Measurements from ENCODE around the gene TMCC1. TPM values are rescaled to one million over a fixed set of nuclear protein-coding genes. Genes with fewer than 3 reads are reported as not detected.

Gene TMCC1
- total and polyA plus RNA-seq, 10 of the 15 experiments (the other 5 are each of a cell fraction or from before 2014, with no cell fraction given) = 2.3 to 21.1 (median 8.4) TPM

GRCh38 chr3:129893581-129894070 lies at the start of gene TMCC1 (continued):
- TF ChIP-seq ZNF687 (IDR thresholded peaks at IDR 0.05) (no peak), YBX1 (IDR thresholded peaks at IDR 0.05) (no peak), POU2F2 (IDR thresholded peaks at IDR 0.05; ENCODE audit: borderline replicate concordance, low read depth, low read length) (peak; percentile 47; the same call in 1 of the 3 replicates), MXI1 (IDR thresholded peaks at IDR 0.05; ENCODE audit: low read depth, low read length) (peak; percentile 32; the same call in 1 of the 2 replicates), PAX8 (IDR thresholded peaks at IDR 0.05) (no peak), POLR2AphosphoS5 (IDR thresholded peaks at IDR 0.05; ENCODE audit: low read length) (peak; percentile 76), ZNF24 (IDR thresholded peaks at IDR 0.05) (no peak), NR2F1 (conservative IDR thresholded peaks at IDR 0.05) (no peak), BCL11A (IDR thresholded peaks at IDR 0.05; ENCODE audit: low read depth, low read length) (no peak), NRF1 (conservative IDR thresholded peaks at IDR 0.05; ENCODE audit: low read depth, low read length) (peak; percentile 58), SUZ12 (IDR thresholded peaks at IDR 0.05; ENCODE audit: unreplicated experiment) (no peak), IRF3 (IDR thresholded peaks at IDR 0.05) (no peak), GABPA (IDR thresholded peaks at IDR 0.05; ENCODE audit: low read depth) (no peak), DPF2 (IDR thresholded peaks at IDR 0.05) (no peak), KLF5 (IDR thresholded peaks at IDR 0.05; ENCODE audit: partially characterized antibody) (no peak), IRF4 (IDR thresholded peaks at IDR 0.05; ENCODE audit: low read depth, low read length) (no peak), IKZF2 (IDR thresholded peaks at IDR 0.05) (no peak), CREM (IDR thresholded peaks at IDR 0.05; ENCODE audit: low read depth) (no peak), ZNF384 (IDR thresholded peaks at IDR 0.05; ENCODE audit: borderline replicate concordance, low read depth, low read length) (no peak), ATF7 (IDR thresholded peaks at IDR 0.05; ENCODE audit: low read depth) (no peak), MYB (IDR thresholded peaks at IDR 0.05; ENCODE audit: borderline replicate concordance, low read depth, low read length) (no peak), CHD1 (IDR thresholded peaks at IDR 0.05; ENCODE audit: low read depth, low read length) (no peak), ZNF217 (IDR thresholded peaks at IDR 0.05) (no peak), MEF2A (IDR thresholded peaks at IDR 0.05; ENCODE audit: insufficient read depth, low read depth, low read length) (0 out of 2 replicates have a peak, but pooled peaks have one; percentile 15), PBX3 (IDR thresholded peaks at IDR 0.05; ENCODE audit: insufficient replicate concordance, low read depth, low read length) (no peak), BHLHE40 (IDR thresholded peaks at IDR 0.05; ENCODE audit: borderline replicate concordance in 1 of 2, low read depth in 2 of 2, low read length in 1 of 2) (peak in 1 of 2 experiments; percentile 74; a peak in 1 of 4 replicates), CEBPB (IDR thresholded peaks at IDR 0.05; ENCODE audit: borderline replicate concordance in 1 of 2, low read depth in 2 of 2, low read length in 2 of 2) (no peak)

Data from GM12878 (cell line).